HG03135 (cell line): ENCODE data around the gene RNU1-4.
"Not testable (repeated sequence)": the region's sequence is repeated elsewhere in the genome, so short reads cannot be mapped to it uniquely, and the experiment has no call there.

Experiments used
- ATAC-seq: cut with Tn5 transposase; IDR thresholded peaks from one replicate; pipeline ENCODE4 v1.9.1; 2021; ENCODE audit warnings: mild to moderate bottlenecking, moderate library complexity; ENCODE audit not compliant: unreplicated experiment

The RNU1-4 gene

GRCh38 chr1:16787711-16788110, 47.4 kb downstream of the RNU1-4 start:
- ATAC-seq: not testable (repeated sequence)
